ENCODE data around the gene DOHH. TPM values are rescaled to one million over a fixed set of nuclear protein-coding genes. Genes with fewer than 3 reads are reported as not detected.

The DOHH gene
- polyA plus RNA-seq, 2 of the 4 experiments (the other 2 are of a cell fraction) = 4.6 to 13.3 TPM

DNA sequence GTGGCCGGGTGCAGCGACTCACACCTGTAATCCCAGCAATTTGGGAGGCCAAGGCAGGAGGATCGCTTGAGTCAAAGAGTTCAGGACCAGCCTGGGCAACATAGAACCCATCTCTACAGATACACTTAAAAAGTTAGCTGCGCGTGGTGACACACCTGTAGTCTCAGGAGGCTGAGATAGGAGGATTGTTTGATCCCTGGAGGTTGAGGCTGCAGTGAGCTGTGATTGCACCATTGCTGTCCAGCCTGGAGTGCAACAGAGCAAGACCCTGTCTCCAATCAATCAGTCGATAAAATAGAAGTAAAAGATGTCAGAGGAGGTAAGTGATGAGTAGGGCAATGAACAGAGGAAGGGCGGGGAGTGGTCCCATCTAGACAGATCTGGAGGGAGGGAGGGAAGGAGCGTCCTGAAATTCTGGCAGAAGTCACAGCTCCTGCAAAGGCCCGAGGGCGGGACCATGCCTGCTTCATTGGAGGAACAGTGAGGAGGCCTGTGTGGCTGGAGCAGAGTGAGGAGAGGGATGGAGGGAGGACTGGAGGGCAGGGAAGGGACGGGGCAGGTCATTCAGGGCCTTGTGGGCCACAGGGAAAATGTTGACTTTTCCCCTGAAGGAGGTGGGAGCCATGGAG, 29.9 kb downstream of the DOHH start:
- H3K4me2 ChIP-seq = no peak overlapping the region
- 79% methylated on average over 11 of the region's 11 CpGs for WGBS (ENCODE audit: missing lambda C conversion rate)
- H3K27ac ChIP-seq = peak overlapping the region; percentile 28 to 63; a peak in 3 of 6 replicates
- TF ChIP-seq, protein P1, sequence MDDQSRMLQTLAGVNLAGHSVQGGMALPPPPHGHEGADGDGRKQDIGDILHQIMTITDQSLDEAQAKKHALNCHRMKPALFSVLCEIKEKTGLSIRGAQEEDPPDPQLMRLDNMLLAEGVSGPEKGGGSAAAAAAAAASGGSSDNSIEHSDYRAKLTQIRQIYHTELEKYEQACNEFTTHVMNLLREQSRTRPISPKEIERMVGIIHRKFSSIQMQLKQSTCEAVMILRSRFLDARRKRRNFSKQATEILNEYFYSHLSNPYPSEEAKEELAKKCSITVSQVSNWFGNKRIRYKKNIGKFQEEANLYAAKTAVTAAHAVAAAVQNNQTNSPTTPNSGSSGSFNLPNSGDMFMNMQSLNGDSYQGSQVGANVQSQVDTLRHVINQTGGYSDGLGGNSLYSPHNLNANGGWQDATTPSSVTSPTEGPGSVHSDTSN (IDR thresholded peaks at IDR 0.05) = 0 out of 2 replicates have a peak, but pooled peaks have one; percentile 23
- TF ChIP-seq CHD4 (IDR thresholded peaks at IDR 0.05; ENCODE audit: borderline replicate concordance) (no peak), EP300 (IDR thresholded peaks at IDR 0.05) (no peak)
- H3K9me3 ChIP-seq = peaks cover 10% of the 10 kb centered on the region; the same call in 1 of the 3 replicates
- CTCF ChIA-PET = interaction anchor here (0.7 to 6.7 kb wide), 15 partner anchors 11 to 166 kb away, joined by 3 to 78 read pairs (median 5); partner anchors contain the start of gene SMIM44
- DNase-seq (ENCODE audit: low read depth in 1 of 2, low spot score in 1 of 2) (no peak), FAIRE-seq (no peak), ATAC-seq (peak; percentile 22 to 23; a peak in 4 of 6 replicates)
- H3K4me1 ChIP-seq = peaks cover 16% of the 10 kb centered on the region; the same call in 2 of the 3 replicates
- POLR2A ChIA-PET = no interaction called here
- H3K4me3 ChIP-seq = no peak overlapping the region

- TF ChIP-seq FOSB (CRISPR knock-in tag; IDR thresholded peaks at IDR 0.05) (no peak), RCOR1 (IDR thresholded peaks at IDR 0.05; ENCODE audit: low read depth, low read length) (no peak), EP300 (IDR thresholded peaks at IDR 0.05) (no peak), ZFP36 (IDR thresholded peaks at IDR 0.05; ENCODE audit: borderline replicate concordance, partially characterized antibody) (peak; percentile 47), RAD21 (conservative IDR thresholded peaks at IDR 0.05 in 1 of 2, IDR thresholded peaks at IDR 0.05 in 1 of 2) (peak; percentile 30 to 39; a peak in 2 of 5 replicates), POLR2AphosphoS2 (conservative IDR thresholded peaks at IDR 0.05; ENCODE audit: low read length) (peak; percentile 39; the same call in 1 of the 2 replicates), EHF (CRISPR knock-in tag; IDR thresholded peaks at IDR 0.05) (no peak), GATA3 (IDR thresholded peaks at IDR 0.05; ENCODE audit: borderline replicate concordance) (no peak), KDM5A (IDR thresholded peaks at IDR 0.05) (no peak)
- TF ChIP-seq, protein P2, sequence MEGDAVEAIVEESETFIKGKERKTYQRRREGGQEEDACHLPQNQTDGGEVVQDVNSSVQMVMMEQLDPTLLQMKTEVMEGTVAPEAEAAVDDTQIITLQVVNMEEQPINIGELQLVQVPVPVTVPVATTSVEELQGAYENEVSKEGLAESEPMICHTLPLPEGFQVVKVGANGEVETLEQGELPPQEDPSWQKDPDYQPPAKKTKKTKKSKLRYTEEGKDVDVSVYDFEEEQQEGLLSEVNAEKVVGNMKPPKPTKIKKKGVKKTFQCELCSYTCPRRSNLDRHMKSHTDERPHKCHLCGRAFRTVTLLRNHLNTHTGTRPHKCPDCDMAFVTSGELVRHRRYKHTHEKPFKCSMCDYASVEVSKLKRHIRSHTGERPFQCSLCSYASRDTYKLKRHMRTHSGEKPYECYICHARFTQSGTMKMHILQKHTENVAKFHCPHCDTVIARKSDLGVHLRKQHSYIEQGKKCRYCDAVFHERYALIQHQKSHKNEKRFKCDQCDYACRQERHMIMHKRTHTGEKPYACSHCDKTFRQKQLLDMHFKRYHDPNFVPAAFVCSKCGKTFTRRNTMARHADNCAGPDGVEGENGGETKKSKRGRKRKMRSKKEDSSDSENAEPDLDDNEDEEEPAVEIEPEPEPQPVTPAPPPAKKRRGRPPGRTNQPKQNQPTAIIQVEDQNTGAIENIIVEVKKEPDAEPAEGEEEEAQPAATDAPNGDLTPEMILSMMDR (IDR thresholded peaks at IDR 0.05) = peak; percentile 13; the same call in 1 of the 3 replicates
- no peak overlapping the region for H3K4me3 ChIP-seq
- ChIA-PET POLR2A (no interaction called here), CTCF (interaction anchor here (0.7 to 6.7 kb wide), 15 partner anchors 10 to 165 kb away, joined by 3 to 78 read pairs (median 6); partner anchors contain the start of gene SMIM44)
- H3K4me2 ChIP-seq = no peak overlapping the region
- WGBS (ENCODE audit: missing lambda C conversion rate) = 79% methylated on average over 5 of the region's 14 CpGs
- ATAC-seq = peak; percentile 27; a peak in 3 of 6 replicates
- H3K9me3 ChIP-seq = peaks cover 10% of the 10 kb centered on the region; the same call in 1 of the 3 replicates
- H3K4me1 ChIP-seq = peaks cover 19% of the 10 kb centered on the region; the same call in 2 of the 3 replicates
- H3K27ac ChIP-seq = peak overlapping the region in 1 of 2 experiments; percentile 63; a peak in 3 of 6 replicates
- DNase-seq (ENCODE audit: low read depth in 1 of 2, low spot score in 1 of 2) = no peak
- FAIRE-seq = no peak
These were observed 30.6 kb downstream of the DOHH start for GRCh38 chr19:3469638-3470499.

- H3K4me3 ChIP-seq = no peak overlapping the region
- DNase-seq (ENCODE audit: low read depth in 1 of 2, low spot score in 1 of 2) = no peak
- no peak for FAIRE-seq
- no peak for ATAC-seq
- WGBS (ENCODE audit: missing lambda C conversion rate) = 100% methylated on average over 1 of the region's 3 CpGs
- H3K9me3 ChIP-seq = peaks cover 10% of the 10 kb centered on the region; the same call in 1 of the 3 replicates
- TF ChIP-seq HDAC2 (IDR thresholded peaks at IDR 0.05) (no peak), FOSB (CRISPR knock-in tag; IDR thresholded peaks at IDR 0.05) (no peak), EP300 (IDR thresholded peaks at IDR 0.05) (no peak), HOXA7 (CRISPR knock-in tag; IDR thresholded peaks at IDR 0.05) (no peak)
- CTCF ChIA-PET = interaction anchor here (0.6 to 6.7 kb wide), 5 partner anchors 16 to 141 kb away, joined by 3 to 78 read pairs (median 9); partner anchors contain the start of gene SMIM44
- peak overlapping the region in 1 of 2 experiments; percentile 44; a peak in 1 of 6 replicates for H3K27ac ChIP-seq
- H3K4me2 ChIP-seq = no peak overlapping the region
- H3K4me1 ChIP-seq = peaks cover 22% of the 10 kb centered on the region
- POLR2A ChIA-PET = no interaction called here
These were observed 32.3 kb downstream of the DOHH start for GRCh38 chr19:3468211-3468610.

All from A549 (cell line).